SK-N-SH treated with all-trans-retinoic acid at 6 μM for 48 hours (cell line): ENCODE measurements around the gene DRG2.

Experiments
- RARB ChIP-seq: fragments of 250-450 bp; sonication (Bioruptor Pico); IDR thresholded peaks from 2 replicates; pipeline ENCODE4 v1.8.0; 2021; ENCODE audit warnings: mild to moderate bottlenecking, moderate library complexity
- ZNF8 ChIP-seq: fragments of 450-650 bp; formaldehyde crosslinking; IDR thresholded peaks from 2 replicates; pipeline ENCODE4 v1.5.0; 2020; ENCODE audit warnings: mild to moderate bottlenecking, moderate library complexity
- TF ChIP-seq, protein P1 (sequence below): fragments of 250-450 bp; sonication (Bioruptor Pico); IDR thresholded peaks from 2 replicates; pipeline ENCODE4 v1.5.1; 2021; ENCODE audit warnings: mild to moderate bottlenecking, moderate library complexity

DNA sequence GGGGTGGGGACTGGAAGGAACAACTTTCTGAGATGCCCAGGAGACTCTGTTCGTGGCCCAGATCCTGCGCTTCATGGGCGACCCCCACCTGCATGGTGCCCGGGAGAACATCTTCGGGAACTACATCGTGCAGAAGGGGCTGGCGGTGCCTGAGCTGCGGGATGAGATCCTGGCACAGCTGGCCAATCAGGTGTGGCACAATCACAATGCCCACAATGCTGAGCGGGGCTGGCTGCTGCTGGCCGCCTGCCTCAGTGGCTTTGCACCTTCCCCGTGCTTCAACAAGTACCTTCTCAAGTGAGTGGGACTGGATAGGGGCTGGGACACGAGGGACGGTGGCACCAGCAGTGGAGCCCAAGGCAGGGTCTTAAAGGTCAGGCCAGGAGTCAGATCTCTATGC is 58.1 kb downstream of the DRG2 start:
- TF ChIP-seq, protein P1, sequence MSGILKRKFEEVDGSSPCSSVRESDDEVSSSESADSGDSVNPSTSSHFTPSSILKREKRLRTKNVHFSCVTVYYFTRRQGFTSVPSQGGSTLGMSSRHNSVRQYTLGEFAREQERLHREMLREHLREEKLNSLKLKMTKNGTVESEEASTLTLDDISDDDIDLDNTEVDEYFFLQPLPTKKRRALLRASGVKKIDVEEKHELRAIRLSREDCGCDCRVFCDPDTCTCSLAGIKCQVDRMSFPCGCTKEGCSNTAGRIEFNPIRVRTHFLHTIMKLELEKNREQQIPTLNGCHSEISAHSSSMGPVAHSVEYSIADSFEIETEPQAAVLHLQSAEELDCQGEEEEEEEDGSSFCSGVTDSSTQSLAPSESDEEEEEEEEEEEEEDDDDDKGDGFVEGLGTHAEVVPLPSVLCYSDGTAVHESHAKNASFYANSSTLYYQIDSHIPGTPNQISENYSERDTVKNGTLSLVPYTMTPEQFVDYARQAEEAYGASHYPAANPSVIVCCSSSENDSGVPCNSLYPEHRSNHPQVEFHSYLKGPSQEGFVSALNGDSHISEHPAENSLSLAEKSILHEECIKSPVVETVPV (CRISPR knock-in tag): no peak
- TF ChIP-seq ZNF8 (CRISPR knock-in tag) (no peak), RARB (no peak)
